HCT116 (cell line): ENCODE data around the gene COL23A1.

ENCODE experiments used
- CTCF ChIP-seq, 3 experiments: fragments of 200-600 bp in 1 of 3; sonication (generic) in 1 of 3; IDR thresholded peaks in 2 of 3; conservative IDR thresholded peaks in 1 of 3; 2 replicates each; pipeline ENCODE4 v1.5.1; 2012 to 2017; ENCODE audit warnings: low read depth in 2 of 3, low read length in 2 of 3, antibody characterized with exemption in 1 of 3, borderline replicate concordance in 1 of 3, control low read depth in 1 of 3, mild to moderate bottlenecking in 1 of 3, mixed read lengths in 1 of 3, mixed run types in 1 of 3, moderate library complexity in 1 of 3; ENCODE audit not compliant: insufficient read depth in 1 of 3
- TCF7L2 ChIP-seq: IDR thresholded peaks from 2 replicates; pipeline ENCODE4 v1.7.0; 2011; ENCODE audit warnings: borderline replicate concordance, inconsistent platforms; ENCODE audit not compliant: insufficient read depth, insufficient read length; ENCODE audit errors: extremely low read depth

GRCh38 chr5:178238711-178239592, 351.2 kb downstream of the COL23A1 start:
- TF ChIP-seq CTCF (IDR thresholded peaks at IDR 0.05 in 2 of 3, conservative IDR thresholded peaks at IDR 0.05 in 1 of 3; ENCODE audit: borderline replicate concordance in 1 of 3, insufficient read depth in 1 of 3, low read depth in 2 of 3, low read length in 2 of 3) (no peak), TCF7L2 (no peak)
